Measurements from ENCODE around the gene MSL3B.

The MSL3B gene

DNA sequence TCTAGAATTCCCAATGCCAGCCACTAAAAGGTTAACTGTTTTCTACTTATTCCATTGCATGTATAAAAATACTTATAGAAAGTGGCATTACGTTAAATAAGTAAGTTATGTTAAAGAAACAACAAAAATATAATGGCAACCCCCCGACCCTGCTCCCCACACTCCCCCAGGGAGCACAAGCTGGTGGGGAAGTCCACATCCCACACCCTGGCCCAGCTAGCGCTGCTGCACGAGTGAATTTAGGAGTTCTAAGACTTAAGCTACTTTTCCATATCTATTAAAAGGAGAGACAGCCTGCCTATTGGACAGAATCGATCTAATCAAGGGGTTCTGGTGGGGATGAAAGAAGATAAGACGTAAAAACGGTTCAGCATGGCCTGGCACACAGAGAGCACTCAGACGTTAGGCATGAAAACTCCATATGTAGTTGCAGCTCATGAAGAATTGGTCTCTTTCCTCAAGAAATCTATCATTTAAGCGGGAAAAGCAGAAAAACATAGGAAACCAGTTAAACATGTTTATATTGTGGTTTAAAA lies 30.4 kb downstream of the MSL3B start:
- no peak for DNase-seq (ENCODE audit: low spot score)
- TF ChIP-seq, protein P1, sequence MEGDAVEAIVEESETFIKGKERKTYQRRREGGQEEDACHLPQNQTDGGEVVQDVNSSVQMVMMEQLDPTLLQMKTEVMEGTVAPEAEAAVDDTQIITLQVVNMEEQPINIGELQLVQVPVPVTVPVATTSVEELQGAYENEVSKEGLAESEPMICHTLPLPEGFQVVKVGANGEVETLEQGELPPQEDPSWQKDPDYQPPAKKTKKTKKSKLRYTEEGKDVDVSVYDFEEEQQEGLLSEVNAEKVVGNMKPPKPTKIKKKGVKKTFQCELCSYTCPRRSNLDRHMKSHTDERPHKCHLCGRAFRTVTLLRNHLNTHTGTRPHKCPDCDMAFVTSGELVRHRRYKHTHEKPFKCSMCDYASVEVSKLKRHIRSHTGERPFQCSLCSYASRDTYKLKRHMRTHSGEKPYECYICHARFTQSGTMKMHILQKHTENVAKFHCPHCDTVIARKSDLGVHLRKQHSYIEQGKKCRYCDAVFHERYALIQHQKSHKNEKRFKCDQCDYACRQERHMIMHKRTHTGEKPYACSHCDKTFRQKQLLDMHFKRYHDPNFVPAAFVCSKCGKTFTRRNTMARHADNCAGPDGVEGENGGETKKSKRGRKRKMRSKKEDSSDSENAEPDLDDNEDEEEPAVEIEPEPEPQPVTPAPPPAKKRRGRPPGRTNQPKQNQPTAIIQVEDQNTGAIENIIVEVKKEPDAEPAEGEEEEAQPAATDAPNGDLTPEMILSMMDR (IDR thresholded peaks at IDR 0.05; ENCODE audit: borderline replicate concordance, control extremely low read depth, extremely low read depth, insufficient read depth, missing control alignments) = no peak
- in situ Hi-C loops (cut with MboI; ENCODE audit: low sequenced_read_pairs, unreplicated experiment) = no loop called here

DNA sequence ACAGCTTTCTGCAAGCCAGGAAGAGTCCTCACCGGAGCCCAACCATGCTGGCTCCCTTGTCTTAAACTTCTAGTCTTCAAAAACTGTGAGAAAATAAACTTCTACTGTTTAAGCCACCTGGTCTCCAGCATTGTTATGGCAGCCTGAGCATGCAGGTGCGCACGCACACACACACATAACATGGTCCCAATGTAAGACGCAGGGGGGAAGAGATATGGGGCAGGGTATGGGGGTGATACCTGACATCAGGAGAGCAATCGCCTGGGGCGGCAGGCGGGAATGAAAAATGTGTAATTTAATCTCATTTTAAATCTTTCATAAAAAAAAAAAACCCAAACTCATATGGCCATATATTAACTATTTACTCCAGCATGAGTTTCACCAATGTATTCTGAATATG lies 31.8 kb downstream of the MSL3B start:
- TF ChIP-seq, protein P1 (IDR thresholded peaks at IDR 0.05; ENCODE audit: borderline replicate concordance, control extremely low read depth, extremely low read depth, insufficient read depth, missing control alignments) = no peak
- no peak for DNase-seq (ENCODE audit: low spot score)
- in situ Hi-C loops (cut with MboI; ENCODE audit: low sequenced_read_pairs, unreplicated experiment) = no loop called here

DNA sequence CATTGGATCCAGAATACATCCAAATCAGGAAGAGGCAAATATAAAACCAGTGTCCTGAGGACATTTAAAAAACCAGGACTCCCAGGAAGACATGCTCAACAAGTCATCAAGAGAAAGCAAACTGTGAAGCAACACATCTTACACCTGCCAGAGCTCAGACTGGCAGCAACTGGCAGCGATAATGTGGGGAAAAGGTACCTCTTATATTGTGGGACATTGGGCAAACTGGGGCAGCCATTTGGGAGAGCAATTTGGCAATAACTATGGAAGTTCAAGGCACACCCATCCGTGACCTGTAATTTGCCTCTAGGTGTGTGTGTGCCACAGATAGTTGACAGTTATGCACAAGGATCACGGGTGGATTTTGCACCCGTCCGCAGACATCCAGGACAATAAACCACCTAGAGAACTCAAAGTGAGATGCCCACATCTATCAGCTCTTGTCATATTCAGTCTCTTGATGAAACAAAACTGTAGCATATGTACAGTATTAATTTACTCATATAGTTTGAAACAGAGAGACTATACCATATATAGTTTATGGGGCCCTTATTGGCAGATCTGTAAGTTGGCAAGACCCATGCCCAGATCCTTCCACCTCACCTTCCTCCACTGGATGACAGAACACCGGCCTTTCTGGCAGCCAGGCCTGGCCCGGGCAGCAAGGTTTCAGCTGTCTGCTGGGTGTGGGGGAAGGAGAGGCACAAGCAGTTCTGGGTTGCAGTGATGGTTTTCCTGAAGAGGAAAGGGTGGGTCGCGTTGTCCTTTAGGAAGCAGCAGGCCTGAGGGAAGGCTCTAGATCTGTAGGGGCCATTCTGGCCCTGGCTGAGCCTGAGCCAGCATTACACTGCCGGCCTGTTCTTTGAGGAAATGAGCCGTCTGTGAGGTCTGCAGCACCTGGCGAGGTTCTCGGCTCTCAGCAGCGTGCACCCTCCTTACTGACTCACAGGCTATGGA lies 32.7 kb downstream of the MSL3B start:
- TF ChIP-seq, protein P1 (IDR thresholded peaks at IDR 0.05; ENCODE audit: borderline replicate concordance, control extremely low read depth, extremely low read depth, insufficient read depth, missing control alignments) = no peak
- in situ Hi-C loops (cut with MboI; ENCODE audit: low sequenced_read_pairs, unreplicated experiment) = no loop called here
- DNase-seq (ENCODE audit: low spot score) = no peak

GRCh38 chr2:233833345-233833744 lies 34.8 kb downstream of the MSL3B start:
- DNase-seq (ENCODE audit: low spot score) = no peak
- TF ChIP-seq, protein P1 (IDR thresholded peaks at IDR 0.05; ENCODE audit: borderline replicate concordance, control extremely low read depth, extremely low read depth, insufficient read depth, missing control alignments) = no peak
- in situ Hi-C loops (cut with MboI; ENCODE audit: low sequenced_read_pairs, unreplicated experiment) = no loop called here

GRCh38 chr2:233832869-233833311 lies 35.3 kb downstream of the MSL3B start:
- in situ Hi-C loops (cut with MboI; ENCODE audit: low sequenced_read_pairs, unreplicated experiment) = no loop called here
- DNase-seq (ENCODE audit: low spot score) = no peak
- TF ChIP-seq, protein P1 (IDR thresholded peaks at IDR 0.05; ENCODE audit: borderline replicate concordance, control extremely low read depth, extremely low read depth, insufficient read depth, missing control alignments) = no peak

GRCh38 chr2:233832414-233832813 lies 35.8 kb downstream of the MSL3B start:
- in situ Hi-C loops (cut with MboI; ENCODE audit: low sequenced_read_pairs, unreplicated experiment) = no loop called here
- DNase-seq (ENCODE audit: low spot score) = no peak
- TF ChIP-seq, protein P1 (IDR thresholded peaks at IDR 0.05; ENCODE audit: borderline replicate concordance, control extremely low read depth, extremely low read depth, insufficient read depth, missing control alignments) = no peak
